Stimulated activated CD4-positive, alpha-beta T cell treated with anti-CD3 and anti-CD28 coated beads, Interleukin-4, amount 100 ng/mL, for 48 hours (primary cell): ENCODE results near the gene AGRP.

Experiments
- DNase-seq, 2 donors: peaks; one replicate each; pipeline ENCODE4 v3.0.0-alpha.2; 2020; ENCODE audit warnings: low read depth in 2 of 2

Gene AGRP

DNA sequence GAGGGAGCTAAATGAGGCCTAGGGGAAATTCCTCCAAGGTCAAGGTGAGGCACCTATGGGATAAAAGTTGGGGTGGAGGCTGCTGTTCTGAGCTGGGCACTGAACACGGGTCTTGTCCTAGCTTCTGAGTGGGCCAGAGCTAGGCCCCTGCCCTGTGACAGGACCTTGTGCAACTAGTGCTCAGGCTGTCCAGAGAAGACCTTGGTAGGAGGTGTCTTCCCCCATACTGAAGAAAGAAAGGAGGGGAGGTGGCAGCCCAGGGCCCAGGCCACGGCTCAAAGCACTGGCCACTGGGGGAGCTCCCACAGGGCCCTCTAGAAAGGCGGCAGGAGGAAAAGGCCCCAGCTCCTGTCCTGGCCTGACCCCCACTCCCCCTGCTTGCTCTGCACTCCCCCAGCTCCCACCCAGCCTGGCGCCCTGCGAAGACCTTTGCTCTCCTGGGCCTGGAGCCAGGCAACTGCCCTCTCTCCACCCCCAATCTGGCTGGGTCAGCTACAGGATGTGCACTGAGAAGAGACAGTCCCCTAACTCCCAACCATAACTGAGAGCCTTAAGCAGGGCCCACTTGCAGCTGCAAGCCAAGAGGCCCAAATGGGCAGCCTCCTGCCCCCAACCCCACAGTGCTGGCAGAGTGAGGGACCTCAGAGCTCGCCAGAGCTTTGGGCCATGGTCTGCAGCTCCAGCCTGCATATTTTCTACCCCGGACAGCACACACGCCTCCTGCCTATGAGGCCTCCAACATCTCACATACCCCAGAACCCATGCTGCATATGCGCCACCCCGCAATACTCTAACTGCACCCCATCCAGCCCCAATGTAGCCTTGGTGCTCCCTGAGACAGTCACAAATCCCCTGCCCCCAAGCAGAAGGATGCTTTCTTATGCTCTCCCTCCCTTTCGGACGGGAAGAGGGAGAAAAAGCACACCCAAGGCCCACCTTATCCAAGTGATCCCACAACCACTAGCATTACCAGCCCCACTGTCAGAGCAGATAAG is 37.1 kb downstream of the AGRP start:
- no peak for DNase-seq

DNA sequence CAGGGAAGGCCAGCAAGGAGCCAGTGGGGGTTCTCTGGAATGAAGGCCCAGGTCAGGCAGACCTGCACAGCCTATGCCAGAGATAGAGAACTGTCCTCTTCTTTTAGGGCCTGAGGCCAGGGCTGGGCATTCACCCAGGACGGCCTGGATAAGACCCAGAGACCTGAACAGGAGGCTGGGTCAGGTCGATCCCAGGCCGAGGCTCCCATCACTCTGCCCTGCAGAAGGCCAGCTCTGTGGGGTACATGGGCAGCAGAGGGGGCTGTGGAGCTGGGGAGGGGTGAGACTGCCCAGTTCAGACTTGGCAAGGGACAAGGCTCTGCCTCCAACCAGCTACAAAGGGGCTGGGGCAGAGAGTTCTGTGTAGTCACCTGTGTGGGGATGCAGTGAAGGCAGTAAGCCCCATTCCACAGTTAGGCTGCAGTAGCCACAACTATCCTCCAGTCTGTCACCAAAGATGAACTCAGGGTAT is 37.9 kb downstream of the AGRP start:
- DNase-seq, result no peak

DNA sequence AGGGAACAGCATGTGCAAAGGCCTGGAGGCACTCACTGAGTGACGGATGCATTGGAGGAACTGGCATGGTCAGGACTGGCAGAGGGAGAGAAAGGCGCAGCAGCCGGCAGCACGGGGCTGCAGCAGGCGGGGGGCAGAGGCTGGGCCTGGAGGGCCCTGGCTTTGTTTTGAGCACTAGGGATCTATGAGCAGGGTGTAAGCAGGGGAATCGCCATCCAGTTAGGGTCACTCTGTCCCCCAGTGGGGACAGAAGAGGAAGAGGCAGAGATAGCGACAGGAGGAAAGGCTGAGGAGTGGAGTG is 38.3 kb downstream of the AGRP start:
- no peak for DNase-seq

DNA sequence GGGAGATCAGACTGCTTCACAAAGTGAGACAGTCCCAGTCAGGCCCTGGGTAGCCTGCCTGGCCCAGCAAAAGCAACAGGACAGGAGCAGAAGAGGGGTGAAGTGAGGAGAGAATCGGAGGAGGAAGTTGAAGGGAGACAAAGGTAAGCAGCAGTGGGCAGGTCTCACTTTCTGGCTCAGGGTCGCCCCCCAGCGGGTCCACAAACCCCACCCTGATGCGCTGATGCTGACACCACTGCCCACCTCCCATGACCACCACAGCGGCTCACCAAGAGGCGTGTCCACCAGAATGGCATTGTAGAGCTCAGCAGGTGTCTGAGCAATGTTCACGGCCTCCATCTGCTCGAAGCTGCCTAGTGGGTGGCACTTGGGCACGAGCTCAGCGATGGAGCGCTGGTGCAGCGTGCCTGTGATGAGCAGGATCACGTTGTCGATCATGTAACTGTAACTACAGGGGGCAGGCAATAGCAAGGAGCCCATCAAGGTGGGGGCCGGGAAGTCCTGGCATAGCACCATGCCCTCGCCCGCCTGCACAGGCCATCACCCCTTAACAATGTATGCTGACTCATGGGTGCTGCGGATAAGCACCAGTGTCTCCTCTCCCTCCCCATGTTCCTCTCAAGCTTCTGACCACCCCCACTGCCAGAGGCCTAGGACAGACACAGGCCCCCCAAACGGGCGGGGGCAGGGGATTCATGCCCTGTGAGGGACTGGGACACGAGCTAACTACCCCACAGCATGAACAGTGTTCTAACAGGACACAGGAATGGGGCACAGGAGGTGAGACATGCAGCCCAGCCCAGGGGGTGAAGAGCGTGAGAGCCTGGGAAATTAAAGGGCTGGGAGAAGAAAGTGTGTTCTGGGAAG is 38.9 kb downstream of the AGRP start:
- no peak for DNase-seq

DNA sequence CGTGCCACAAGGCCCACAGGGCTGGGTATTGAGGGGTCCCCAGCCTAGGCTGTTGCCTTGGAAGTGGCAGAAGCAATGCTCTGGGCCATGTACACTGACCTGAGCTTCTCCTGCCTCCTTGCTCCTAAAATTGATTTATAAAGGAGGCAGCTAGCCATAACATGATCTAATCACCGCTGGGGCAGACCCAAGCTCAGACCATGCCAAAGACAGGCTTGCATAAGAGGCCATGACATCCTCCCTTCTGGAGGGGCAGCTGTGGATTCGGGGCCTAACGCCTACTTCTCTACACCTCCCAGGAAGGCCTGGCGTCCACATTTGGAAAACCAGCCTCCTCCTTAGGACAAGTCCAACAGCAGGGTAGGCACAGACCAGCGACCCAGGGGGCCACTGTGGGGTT is 40.1 kb downstream of the AGRP start:
- no peak for DNase-seq

DNA sequence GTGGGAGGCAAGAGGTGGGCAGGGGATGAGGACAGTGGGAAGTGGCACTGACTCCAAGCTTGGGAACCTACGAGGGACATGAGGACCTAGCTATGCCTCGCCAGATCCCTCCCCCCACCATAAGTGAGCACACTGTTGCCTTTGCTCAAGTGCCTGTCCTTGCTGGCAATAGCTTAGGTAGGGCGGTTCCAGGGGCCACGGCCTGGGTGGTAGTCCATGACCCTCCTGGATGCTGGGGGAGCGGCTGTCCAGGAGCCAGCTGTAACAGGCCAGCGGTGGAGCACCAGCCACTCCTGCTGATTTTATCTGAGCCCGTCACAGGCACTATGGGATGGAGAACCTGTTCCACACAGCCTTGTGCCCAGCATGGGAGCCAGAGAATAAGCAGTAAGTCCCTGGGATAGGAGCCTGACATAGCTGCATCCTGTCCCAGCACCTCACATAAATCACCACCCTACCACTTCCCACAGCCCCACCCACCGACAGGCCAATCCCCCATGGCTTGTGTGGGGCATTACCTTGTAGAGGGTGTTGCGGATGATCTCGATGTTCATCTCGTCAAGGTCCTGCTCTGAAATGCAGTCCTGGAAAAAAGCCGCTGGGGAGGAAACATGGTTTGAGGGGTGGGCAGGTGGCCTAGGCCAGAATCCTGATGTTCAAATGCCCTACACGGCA is 40.6 kb downstream of the AGRP start:
- no peak for DNase-seq

DNA sequence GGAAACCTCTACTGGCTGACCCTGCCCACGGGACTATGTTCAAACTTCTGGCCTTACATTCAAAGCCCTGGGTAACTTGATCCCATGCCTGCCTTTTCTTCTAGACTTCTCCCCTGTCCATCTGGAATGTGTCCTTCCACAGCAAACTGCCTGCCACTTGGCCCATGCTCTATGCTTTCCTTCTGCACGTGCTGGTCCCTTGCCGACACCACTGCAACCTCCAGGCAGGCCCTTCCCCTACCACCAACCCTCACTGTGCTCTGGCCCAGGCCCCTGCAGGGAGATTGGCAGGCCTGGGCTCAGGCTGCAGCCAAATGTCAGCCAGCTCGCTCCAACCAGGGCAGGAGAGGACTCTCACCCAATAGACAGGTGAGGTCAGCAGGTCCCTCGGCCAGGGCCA is 41.4 kb downstream of the AGRP start:
- DNase-seq, result no peak

DNA sequence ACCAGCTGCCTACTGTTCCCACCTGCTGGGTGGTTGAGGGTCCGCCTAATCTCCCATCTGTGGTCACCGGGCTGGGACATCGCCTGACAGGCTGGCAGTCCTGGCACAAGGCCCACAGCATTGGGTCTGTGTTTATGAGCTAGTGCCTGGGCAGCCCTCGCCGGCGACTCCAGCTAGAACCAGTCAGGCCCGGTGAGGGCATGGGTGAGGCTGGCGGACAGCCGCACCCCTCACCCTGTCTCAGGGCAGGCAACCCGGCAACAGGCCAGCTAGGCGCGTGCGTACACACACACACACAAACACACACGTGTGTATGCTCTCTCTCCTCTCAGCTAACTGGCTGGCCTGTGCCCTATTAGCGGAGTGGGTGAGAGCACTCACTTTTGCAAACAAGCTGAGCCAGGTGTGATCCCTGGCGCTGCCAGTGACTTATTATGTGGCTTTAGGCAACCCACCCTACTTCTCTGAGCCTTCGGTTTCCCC is 42.0 kb downstream of the AGRP start:
- no peak for DNase-seq

DNA sequence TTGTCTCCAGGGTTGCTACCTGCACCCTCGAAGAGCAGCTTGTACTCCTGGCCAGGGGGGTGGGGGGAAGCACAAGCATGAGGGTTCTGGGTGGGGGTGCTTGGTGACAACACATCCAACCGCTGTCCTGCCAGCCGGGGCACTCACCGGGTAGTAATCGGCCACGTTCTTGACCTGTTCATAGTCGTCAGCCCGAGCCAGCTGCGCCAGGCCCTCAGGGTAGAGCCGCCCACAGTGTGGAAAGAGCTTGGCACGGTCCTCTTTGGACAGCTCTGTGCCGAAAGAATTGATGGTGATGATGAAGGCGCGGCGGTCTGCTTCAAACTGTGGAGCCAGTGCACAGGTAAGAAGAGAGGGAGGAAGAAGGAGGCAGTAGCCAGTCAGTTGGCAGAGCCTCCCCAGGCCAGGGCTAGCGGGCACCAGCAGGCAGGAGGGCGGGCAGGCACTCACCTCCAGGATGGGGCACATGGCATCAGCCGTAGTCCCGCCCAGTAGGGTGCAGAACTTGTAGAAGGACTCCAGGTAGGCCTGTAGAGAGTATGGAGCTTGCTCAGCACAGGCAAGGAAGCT is 44.4 kb downstream of the AGRP start:
- no peak for DNase-seq

DNA sequence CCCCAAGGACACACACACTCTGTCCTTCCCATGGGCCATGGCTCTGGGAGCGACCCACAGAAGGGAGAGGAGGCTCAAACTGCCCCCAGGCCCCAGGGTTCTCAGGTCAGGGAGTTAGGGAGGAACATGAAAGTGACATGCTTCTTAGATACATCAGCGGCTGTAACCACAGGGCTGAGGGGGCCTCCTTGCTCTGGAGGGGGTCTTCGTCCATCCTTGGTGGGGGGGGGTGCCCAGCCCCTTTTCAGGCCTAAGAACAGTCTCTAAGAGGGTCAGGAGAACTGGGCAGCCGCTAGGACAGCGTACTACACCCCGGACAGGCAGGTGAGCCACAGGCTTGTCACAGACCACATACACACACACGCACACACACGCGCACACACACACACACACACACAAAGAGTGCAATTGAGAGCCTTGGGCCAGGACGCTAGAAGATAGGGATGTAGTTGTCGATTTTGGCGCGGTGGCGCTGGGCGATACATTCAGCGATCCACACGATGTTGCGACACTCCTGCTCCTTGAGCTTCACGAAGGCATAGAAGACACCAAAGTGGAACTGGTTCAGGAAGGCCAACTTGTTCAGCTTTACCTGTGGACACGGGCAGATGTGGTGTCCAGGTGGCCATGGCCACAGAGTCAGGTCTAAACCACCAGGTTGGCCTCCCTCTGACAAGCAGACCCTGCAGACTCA is 45.1 kb downstream of the AGRP start:
- DNase-seq, result no peak

DNA sequence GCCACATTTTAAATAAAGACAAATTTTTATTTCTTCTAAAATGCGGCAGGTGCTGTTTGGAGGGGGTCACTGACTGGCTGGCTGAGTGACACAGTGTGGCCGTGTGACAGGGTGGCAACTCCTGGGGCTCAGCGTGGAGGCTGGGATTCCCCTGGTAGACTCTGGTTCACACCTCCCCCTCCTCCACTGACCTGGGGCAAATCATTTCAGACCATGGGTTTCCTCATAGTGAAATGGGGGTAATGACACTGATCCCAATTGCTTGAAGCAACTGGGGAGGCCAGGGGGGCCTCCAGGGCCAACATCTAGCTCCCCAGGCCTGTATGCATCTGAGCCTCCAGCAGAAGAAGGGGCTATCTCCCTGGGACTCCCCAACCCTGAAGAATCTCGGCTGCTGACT is 45.8 kb downstream of the AGRP start:
- no peak for DNase-seq

DNA sequence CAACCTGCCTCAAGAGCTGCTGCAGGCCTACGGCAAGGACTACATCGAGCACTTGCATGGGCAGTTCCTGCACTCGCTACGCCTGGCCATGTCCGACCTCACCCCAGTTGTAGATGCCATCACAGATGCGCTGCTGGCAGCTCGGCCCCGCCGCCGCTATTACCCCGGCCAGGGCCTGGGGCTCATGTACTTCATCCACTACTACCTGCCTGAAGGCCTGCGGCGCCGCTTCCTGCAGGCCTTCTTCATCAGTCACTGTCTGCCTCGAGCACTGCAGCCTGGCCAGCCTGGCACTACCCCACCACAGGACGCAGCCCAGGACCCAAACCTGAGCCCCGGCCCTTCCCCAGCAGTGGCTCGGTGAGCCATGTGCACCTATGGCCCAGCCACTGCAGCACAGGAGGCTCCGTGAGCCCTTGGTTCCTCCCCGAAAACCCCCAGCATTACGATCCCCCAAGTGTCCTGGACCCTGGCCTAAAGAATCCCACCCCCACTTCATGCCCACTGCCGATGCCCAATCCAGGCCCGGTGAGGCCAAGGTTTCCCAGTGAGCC is 46.6 kb downstream of the AGRP start:
- no peak for DNase-seq

DNA sequence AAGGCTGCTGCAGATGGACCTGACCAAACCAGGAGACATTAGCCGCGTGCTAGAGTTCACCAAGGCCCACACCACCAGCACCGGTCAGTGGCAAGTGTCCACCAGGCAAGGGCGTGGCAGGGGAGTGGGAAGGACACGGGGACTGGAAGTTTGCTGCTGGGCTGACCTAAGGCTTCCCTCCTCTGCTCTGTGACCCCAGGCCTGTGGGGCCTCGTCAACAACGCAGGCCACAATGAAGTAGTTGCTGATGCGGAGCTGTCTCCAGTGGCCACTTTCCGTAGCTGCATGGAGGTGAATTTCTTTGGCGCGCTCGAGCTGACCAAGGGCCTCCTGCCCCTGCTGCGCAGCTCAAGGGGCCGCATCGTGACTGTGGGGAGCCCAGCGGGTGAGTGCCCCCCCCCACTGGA is 47.6 kb downstream of the AGRP start:
- no peak for DNase-seq

DNA sequence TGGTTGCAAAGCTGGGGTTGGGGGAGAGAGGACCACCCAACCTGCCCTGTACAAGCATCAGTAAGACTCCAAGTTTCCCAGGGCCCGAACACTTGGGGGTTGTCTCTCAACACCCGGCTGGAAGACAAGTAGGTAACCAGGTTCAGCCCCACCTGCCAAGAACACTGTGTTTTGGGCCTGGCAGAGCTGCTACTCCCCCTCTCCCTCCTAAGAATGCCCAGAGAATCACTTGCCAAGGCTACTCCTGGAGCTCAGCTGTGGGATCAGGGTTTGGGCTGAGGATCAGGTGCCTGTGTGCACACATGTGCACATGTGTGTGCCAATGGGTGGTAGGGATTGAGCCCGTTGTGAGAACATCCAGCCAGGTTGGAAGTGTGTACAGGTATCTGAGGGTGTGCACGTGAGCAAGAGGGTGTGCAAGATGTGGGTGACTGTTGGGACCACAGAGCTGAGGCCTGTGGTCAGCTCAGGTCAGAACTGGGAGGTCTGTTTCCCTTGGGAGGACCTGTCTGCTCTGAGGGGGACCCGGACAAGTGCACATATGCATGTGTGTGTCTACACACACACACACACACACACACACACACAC is 50.1 kb downstream of the AGRP start:
- DNase-seq, result no peak
